Endodermal cell (in vitro differentiated cells): ENCODE measurements around the gene LASP1. TPM values are rescaled to one million over a fixed set of nuclear protein-coding genes. Genes with fewer than 3 reads are reported as not detected.

ENCODE experiments used
- DNase-seq: peaks from one replicate; pipeline ENCODE4 v3.0.0-alpha.2; 2017
- H3K27ac ChIP-seq: 2 replicates; pipeline ENCODE4 v1.5.1; 2013; ENCODE audit warnings: mild to moderate bottlenecking, low read depth, low read length, moderate library complexity
- H3K27me3 ChIP-seq: 2 replicates; pipeline ENCODE4 v1.6.1; 2013; ENCODE audit warnings: mild to moderate bottlenecking, low read length, moderate library complexity; ENCODE audit not compliant: insufficient read depth, control insufficient read depth, poor library complexity, severe bottlenecking
- H3K36me3 ChIP-seq: 2 replicates; pipeline ENCODE4 v1.7.0; 2013; ENCODE audit warnings: mild to moderate bottlenecking, low read length, moderate library complexity; ENCODE audit not compliant: control insufficient read depth, insufficient read depth
- H3K4me1 ChIP-seq: one replicate; pipeline ENCODE4 v1.7.0; 2013; ENCODE audit warnings: low read length; ENCODE audit not compliant: control insufficient read depth, insufficient read depth
- H3K4me3 ChIP-seq: 2 replicates; pipeline ENCODE4 v1.5.1; 2013; ENCODE audit warnings: mild to moderate bottlenecking, low read length, moderate library complexity
- H3K9ac ChIP-seq: 2 replicates; pipeline ENCODE4 v1.6.1; 2013; ENCODE audit warnings: mild to moderate bottlenecking, low read length, moderate library complexity; ENCODE audit not compliant: poor library complexity, severe bottlenecking; ENCODE audit errors: extremely low read depth
- H3K9me3 ChIP-seq: 2 replicates; pipeline ENCODE4 v1.6.1; 2013; ENCODE audit warnings: mild to moderate bottlenecking, low read length, moderate library complexity; ENCODE audit not compliant: control insufficient read depth
- H3K27ac Mint-ChIP-seq: 2 replicates; pipeline ENCODE4 v1.8.0; 2020; ENCODE audit warnings: mixed read lengths
- H3K27me3 Mint-ChIP-seq: 2 replicates; pipeline ENCODE4 v1.8.0; 2021; ENCODE audit warnings: mild to moderate bottlenecking, mixed read lengths; ENCODE audit not compliant: insufficient read depth
- H3K36me3 Mint-ChIP-seq: 2 replicates; pipeline ENCODE4 v1.8.0; 2020; ENCODE audit warnings: low read depth, mixed read lengths
- H3K4me1 Mint-ChIP-seq: 2 replicates; pipeline ENCODE4 v1.8.0; 2020; ENCODE audit warnings: mixed read lengths
- H3K4me3 Mint-ChIP-seq: 2 replicates; pipeline ENCODE4 v1.8.0; 2020; ENCODE audit warnings: mild to moderate bottlenecking, moderate library complexity, mixed read lengths
- H3K9me3 Mint-ChIP-seq: 2 replicates; pipeline ENCODE4 v1.8.0; 2020; ENCODE audit warnings: mild to moderate bottlenecking, mixed read lengths
- WGBS, 2 experiments: methylation state at CpG; one replicate each; pipeline versions ENCODE4 v1.1.5 to v1.1.7; 2013; ENCODE audit warnings: missing lambda C conversion rate in 2 of 2, mixed read lengths in 1 of 2; ENCODE audit not compliant: insufficient coverage in 1 of 2, insufficient read length in 1 of 2; 5-methylcytosine and 5-hydroxymethylcytosine counted together
- total RNA-seq, 2 donors: library from RNA; stranded (reverse); fragmentation: NEBNext Ultra II Directional in 1 of 2; extraction: Animal tissue kit (Norgen Biotek cat#: 25700) in 1 of 2; gene quantifications; 2 replicates in 1 of 2; 3 replicates in 1 of 2; pipeline ENCODE4 v1.2.1, GENCODE V29; 2021
- TF ChIP-seq, protein P1 (sequence below): fragments of 200-600 bp; sonication (generic); conservative IDR thresholded peaks from 2 replicates; pipeline ENCODE4 v1.5.0; 2021; ENCODE audit warnings: antibody characterized with exemption, mild to moderate bottlenecking

Gene LASP1
- total RNA-seq, 2 donors from 2014 or later = 168 to 177 TPM

GRCh38 chr17:38958756-38959155, 88.9 kb downstream of the LASP1 start:
- H3K9ac ChIP-seq = no peak overlapping the region

DNA sequence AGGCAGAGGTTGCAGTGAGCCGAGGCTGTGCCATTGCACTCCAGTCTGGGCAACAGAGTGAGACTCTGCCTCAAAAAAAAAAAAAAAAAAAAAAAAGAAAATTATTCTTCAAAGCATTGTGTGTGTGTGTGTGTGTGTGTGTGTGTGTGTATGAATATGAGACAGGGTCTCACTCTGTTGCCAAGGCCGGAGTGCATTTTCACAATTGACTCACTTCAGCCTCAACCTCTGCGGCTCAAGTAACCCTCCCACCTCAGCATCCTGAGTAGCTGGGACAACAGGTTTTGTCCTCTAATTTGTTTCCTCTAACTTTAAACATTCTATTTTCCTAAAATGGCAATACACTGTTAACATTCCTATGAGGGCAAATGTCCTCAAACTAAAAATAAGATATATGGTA, 89.7 kb downstream of the LASP1 start:
- Histone ChIP-seq H3K9me3 (no peaks in the 10 kb centered on the region), H3K4me1 (no peaks in the 10 kb centered on the region), H3K27ac (no peak overlapping the region), H3K9ac (no peak overlapping the region), H3K4me3 (no peak overlapping the region), H3K36me3 (no peaks in the 10 kb centered on the region), H3K27me3 (no peaks in the 10 kb centered on the region)
- H3K36me3 Mint-ChIP-seq = no peaks in the 10 kb centered on the region
- no peak overlapping the region for H3K4me3 Mint-ChIP-seq
- no peak for DNase-seq
- 99% methylated on average over 3 of the region's 3 CpGs; no CpG with 5 or more reads in 1 of the 2 experiments for WGBS, 2 experiments
- H3K27me3 Mint-ChIP-seq = no peaks in the 10 kb centered on the region
- no peaks in the 10 kb centered on the region for H3K9me3 Mint-ChIP-seq
- no peaks in the 10 kb centered on the region for H3K4me1 Mint-ChIP-seq
- no peak overlapping the region for H3K27ac Mint-ChIP-seq
- TF ChIP-seq, protein P1, sequence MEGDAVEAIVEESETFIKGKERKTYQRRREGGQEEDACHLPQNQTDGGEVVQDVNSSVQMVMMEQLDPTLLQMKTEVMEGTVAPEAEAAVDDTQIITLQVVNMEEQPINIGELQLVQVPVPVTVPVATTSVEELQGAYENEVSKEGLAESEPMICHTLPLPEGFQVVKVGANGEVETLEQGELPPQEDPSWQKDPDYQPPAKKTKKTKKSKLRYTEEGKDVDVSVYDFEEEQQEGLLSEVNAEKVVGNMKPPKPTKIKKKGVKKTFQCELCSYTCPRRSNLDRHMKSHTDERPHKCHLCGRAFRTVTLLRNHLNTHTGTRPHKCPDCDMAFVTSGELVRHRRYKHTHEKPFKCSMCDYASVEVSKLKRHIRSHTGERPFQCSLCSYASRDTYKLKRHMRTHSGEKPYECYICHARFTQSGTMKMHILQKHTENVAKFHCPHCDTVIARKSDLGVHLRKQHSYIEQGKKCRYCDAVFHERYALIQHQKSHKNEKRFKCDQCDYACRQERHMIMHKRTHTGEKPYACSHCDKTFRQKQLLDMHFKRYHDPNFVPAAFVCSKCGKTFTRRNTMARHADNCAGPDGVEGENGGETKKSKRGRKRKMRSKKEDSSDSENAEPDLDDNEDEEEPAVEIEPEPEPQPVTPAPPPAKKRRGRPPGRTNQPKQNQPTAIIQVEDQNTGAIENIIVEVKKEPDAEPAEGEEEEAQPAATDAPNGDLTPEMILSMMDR = no peak

More at GRCh38 chr17:38958756-38959155, 88.9 kb downstream of the LASP1 start:
- Histone ChIP-seq H3K27ac (no peak overlapping the region), H3K4me1 (no peaks in the 10 kb centered on the region), H3K36me3 (no peaks in the 10 kb centered on the region), H3K27me3 (no peaks in the 10 kb centered on the region), H3K4me3 (no peak overlapping the region), H3K9me3 (no peaks in the 10 kb centered on the region)
- Mint-ChIP-seq H3K9me3 (no peaks in the 10 kb centered on the region), H3K4me1 (no peaks in the 10 kb centered on the region), H3K27me3 (no peaks in the 10 kb centered on the region), H3K4me3 (no peak overlapping the region), H3K36me3 (no peaks in the 10 kb centered on the region), H3K27ac (no peak overlapping the region)
- TF ChIP-seq, protein P1 = no peak
- no peak for DNase-seq

DNA sequence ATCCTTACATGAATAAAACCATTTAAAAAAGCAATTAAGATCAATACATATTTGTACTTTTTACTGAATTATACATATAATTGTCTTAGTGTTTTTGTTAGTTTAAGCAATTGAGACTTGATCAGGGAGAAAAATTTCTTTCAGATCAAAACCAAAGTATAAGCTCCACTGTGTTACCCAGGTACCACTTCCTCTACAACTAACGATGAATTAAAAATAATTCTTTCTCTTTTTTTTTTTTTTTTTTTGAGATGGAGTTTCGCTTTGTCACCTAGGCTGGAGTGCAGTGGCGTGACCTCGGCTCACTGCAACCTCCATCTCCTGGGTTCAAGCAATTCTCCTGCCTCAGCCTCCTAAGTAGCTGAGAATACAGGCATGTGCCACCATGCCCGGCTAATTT, 90.5 kb downstream of the LASP1 start:
- Histone ChIP-seq H3K36me3 (no peaks in the 10 kb centered on the region), H3K27me3 (no peaks in the 10 kb centered on the region), H3K4me1 (no peaks in the 10 kb centered on the region), H3K4me3 (no peak overlapping the region), H3K9me3 (no peaks in the 10 kb centered on the region), H3K27ac (no peak overlapping the region), H3K9ac (no peak overlapping the region)
- 94 to 95% methylated on average over 3 to 5 of the region's 5 CpGs for WGBS, 2 experiments
- Mint-ChIP-seq H3K27me3 (no peaks in the 10 kb centered on the region), H3K4me1 (no peaks in the 10 kb centered on the region), H3K27ac (no peak overlapping the region), H3K4me3 (no peak overlapping the region), H3K36me3 (no peaks in the 10 kb centered on the region), H3K9me3 (no peaks in the 10 kb centered on the region)
- DNase-seq = no peak
- TF ChIP-seq, protein P1 = no peak
